K562 (cell line): Measurements from ENCODE around the gene CELF6. TPM values are rescaled to one million over a fixed set of nuclear protein-coding genes. Genes with fewer than 3 reads are reported as not detected.

Source experiments
- E2F3 ChIP-seq: fragments of 250-450 bp; sonication (Bioruptor Pico); IDR thresholded peaks from 2 replicates; pipeline ENCODE4 v1.4.0; 2020; ENCODE audit warnings: mild to moderate bottlenecking
- EP400 ChIP-seq: fragments of 450-650 bp; IDR thresholded peaks from 2 replicates; pipeline ENCODE4 v1.6.1; 2017; ENCODE audit warnings: antibody characterized with exemption, mild to moderate bottlenecking, moderate library complexity
- IRF2 ChIP-seq: sonication (generic); formaldehyde crosslinking; IDR thresholded peaks from 2 replicates; pipeline ENCODE4 v1.8.1; 2022; ENCODE audit warnings: mild to moderate bottlenecking, missing genetic modification reagents
- MTA2 ChIP-seq: fragments of 450-650 bp; IDR thresholded peaks from 2 replicates; pipeline ENCODE4 v1.6.1; 2016; ENCODE audit warnings: low read depth
- NFE2 ChIP-seq: IDR thresholded peaks from 2 replicates; pipeline ENCODE4 v1.6.1; 2014; ENCODE audit warnings: antibody characterized with exemption, low read depth
- PHTF2 ChIP-seq: fragments of 250-450 bp; sonication (Bioruptor Pico); IDR thresholded peaks from 2 replicates; pipeline ENCODE4 v1.5.0; 2021; ENCODE audit warnings: mild to moderate bottlenecking
- RBM39 ChIP-seq: fragments of 200-400 bp; formaldehyde crosslinking; optimal IDR thresholded peaks from 2 replicates; pipeline ENCODE3; 2018; ENCODE audit warnings: low read depth, low read length
- SIX5 ChIP-seq, 2 experiments: IDR thresholded peaks; 2 replicates each; pipeline ENCODE4 v1.6.1; 2011; ENCODE audit warnings: low read length in 2 of 2, borderline replicate concordance in 1 of 2, low read depth in 1 of 2, mild to moderate bottlenecking in 1 of 2, moderate library complexity in 1 of 2; ENCODE audit not compliant: insufficient read depth in 1 of 2
- STAT6 ChIP-seq: sonication (generic); formaldehyde crosslinking; IDR thresholded peaks from 2 replicates; pipeline ENCODE4 v1.8.1; 2023; ENCODE audit warnings: mild to moderate bottlenecking, missing genetic modification reagents
- TEAD4 ChIP-seq, 2 experiments: sonication (generic) in 1 of 2; formaldehyde crosslinking in 1 of 2; IDR thresholded peaks; 2 replicates each; pipeline versions ENCODE4 v1.6.1 to v1.8.0; 2012 to 2022; ENCODE audit warnings: borderline replicate concordance in 1 of 2, inconsistent platforms in 1 of 2, low read length in 1 of 2, mild to moderate bottlenecking in 1 of 2, missing genetic modification reagents in 1 of 2
- TSHZ1 ChIP-seq: fragments of 250-450 bp; sonication (Bioruptor Pico); IDR thresholded peaks from 2 replicates; pipeline ENCODE4 v1.4.0; 2020; ENCODE audit warnings: mild to moderate bottlenecking, moderate library complexity
- U2AF1 ChIP-seq: fragments of 200-400 bp; formaldehyde crosslinking; optimal IDR thresholded peaks from 2 replicates; pipeline ENCODE3; 2017; ENCODE audit warnings: mild to moderate bottlenecking, low read depth, low read length, moderate library complexity
- ZFP1 ChIP-seq: fragments of 450-650 bp; formaldehyde crosslinking; IDR thresholded peaks from 2 replicates; pipeline ENCODE4 v1.4.0; 2020; ENCODE audit warnings: mild to moderate bottlenecking, mixed read lengths
- ZNF239 ChIP-seq: fragments of 250-450 bp; sonication (Bioruptor Pico); IDR thresholded peaks from 2 replicates; pipeline ENCODE4 v1.4.0; 2020; ENCODE audit warnings: mild to moderate bottlenecking
- polyA plus RNA-seq, 8 experiments: library from polyadenylated mRNA; depleted of rRNA in 4 of 8; stranded (reverse) in 5 of 8; unstranded in 3 of 8; fragments of >200 nt; fragmentation: Nextera tagmentation in 2 of 8; fragmentation: Illumina TruSeq in 1 of 8; extraction: Ambion mirVana in 2 of 8; extraction: Trizol in 1 of 8; gene quantifications; 2 replicates each; pipeline versions ENCODE4 v1.2.1 to v1.2.3, GENCODE V29; 2011 to 2014; ENCODE audit warnings: inconsistent platforms in 1 of 8, missing spikeins in 1 of 8
- total RNA-seq, 7 experiments: library from RNA; depleted of rRNA in 6 of 7; stranded (reverse); fragments of >200 nt in 6 of 7; fragmentation: Illumina TruSeq in 2 of 7; extraction: Trizol in 2 of 7; gene quantifications; 2 replicates each; pipeline versions ENCODE4 v1.2.1 to v1.2.3, GENCODE V29; 2011 to 2021; ENCODE audit warnings: low replicate concordance in 1 of 7
- TF ChIP-seq, protein P1 (sequence below): fragments of 250-450 bp; sonication (Bioruptor Pico); IDR thresholded peaks from 2 replicates; pipeline ENCODE4 v1.5.0; 2020; ENCODE audit warnings: mild to moderate bottlenecking, borderline replicate concordance
- TF ChIP-seq, protein P2 (sequence below), 2 experiments: fragments of 450-650 bp; conservative IDR thresholded peaks; 2 replicates each; pipeline ENCODE4 v1.6.1; 2017; ENCODE audit warnings: mild to moderate bottlenecking in 2 of 2, moderate library complexity in 2 of 2

CELF6 gene
- total and polyA plus RNA-seq, 9 of the 15 experiments (the other 6 are each of a cell fraction or from before 2014, with no cell fraction given) = 0.01 to 0.11 TPM; not detected in 7

DNA sequence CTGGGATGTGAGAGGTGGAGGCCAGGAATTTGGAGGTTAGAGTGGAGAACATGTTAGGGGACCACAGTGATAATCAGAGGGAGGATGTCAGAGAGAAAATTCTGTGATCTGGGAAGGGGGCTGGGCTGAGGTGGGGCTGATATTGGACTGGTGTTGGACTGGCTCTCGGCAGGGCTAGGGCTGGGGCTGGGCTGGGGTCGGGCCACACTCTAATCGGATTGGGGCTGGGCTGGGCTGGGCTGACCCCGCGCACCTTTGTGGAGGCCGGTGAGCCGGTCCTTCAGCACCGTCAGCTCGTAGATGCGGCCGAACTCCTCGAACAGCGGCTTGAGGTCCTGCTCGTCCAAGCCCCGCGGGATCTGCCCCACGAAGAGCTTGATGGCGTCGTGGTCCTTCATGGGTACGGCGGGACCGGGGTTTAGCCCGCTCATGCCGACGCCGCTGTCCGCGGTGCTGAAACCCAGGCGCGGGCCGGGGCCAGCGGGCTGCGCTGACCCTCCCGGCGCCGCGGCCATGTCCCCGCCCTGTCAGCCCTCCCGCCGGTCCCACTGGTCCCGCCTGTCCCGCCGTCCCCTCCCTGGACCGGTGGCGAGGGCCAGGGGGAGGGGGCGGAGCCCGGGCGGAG is 485 bp downstream of the CELF6 start (continued):
- TF ChIP-seq U2AF1 (no peak), E2F3 (CRISPR knock-in tag) (no peak), STAT6 (CRISPR knock-in tag) (no peak), MTA2 (no peak), ZFP1 (CRISPR knock-in tag) (no peak), IRF2 (CRISPR knock-in tag) (peak; percentile 88; the same call in 1 of the 2 replicates), PHTF2 (no peak), RBM39 (no peak), EP400 (no peak), TSHZ1 (CRISPR knock-in tag) (no peak), TEAD4 (IDR thresholded peaks at IDR 0.05; ENCODE audit: low read length) (no peak), TEAD4 (CRISPR knock-in tag; IDR thresholded peaks at IDR 0.05; ENCODE audit: borderline replicate concordance) (peak; percentile 88; the same call in 1 of the 2 replicates), SIX5 (IDR thresholded peaks at IDR 0.05; ENCODE audit: borderline replicate concordance in 1 of 2, insufficient read depth in 1 of 2, low read depth in 1 of 2, low read length in 2 of 2) (no peak), NFE2 (0 out of 2 replicates have a peak, but pooled peaks have one; percentile 26), ZNF239 (CRISPR knock-in tag) (no peak)
- TF ChIP-seq, protein P1, sequence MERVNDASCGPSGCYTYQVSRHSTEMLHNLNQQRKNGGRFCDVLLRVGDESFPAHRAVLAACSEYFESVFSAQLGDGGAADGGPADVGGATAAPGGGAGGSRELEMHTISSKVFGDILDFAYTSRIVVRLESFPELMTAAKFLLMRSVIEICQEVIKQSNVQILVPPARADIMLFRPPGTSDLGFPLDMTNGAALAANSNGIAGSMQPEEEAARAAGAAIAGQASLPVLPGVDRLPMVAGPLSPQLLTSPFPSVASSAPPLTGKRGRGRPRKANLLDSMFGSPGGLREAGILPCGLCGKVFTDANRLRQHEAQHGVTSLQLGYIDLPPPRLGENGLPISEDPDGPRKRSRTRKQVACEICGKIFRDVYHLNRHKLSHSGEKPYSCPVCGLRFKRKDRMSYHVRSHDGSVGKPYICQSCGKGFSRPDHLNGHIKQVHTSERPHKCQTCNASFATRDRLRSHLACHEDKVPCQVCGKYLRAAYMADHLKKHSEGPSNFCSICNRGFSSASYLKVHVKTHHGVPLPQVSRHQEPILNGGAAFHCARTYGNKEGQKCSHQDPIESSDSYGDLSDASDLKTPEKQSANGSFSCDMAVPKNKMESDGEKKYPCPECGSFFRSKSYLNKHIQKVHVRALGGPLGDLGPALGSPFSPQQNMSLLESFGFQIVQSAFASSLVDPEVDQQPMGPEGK (CRISPR knock-in tag) = no peak
- TF ChIP-seq, protein P2, sequence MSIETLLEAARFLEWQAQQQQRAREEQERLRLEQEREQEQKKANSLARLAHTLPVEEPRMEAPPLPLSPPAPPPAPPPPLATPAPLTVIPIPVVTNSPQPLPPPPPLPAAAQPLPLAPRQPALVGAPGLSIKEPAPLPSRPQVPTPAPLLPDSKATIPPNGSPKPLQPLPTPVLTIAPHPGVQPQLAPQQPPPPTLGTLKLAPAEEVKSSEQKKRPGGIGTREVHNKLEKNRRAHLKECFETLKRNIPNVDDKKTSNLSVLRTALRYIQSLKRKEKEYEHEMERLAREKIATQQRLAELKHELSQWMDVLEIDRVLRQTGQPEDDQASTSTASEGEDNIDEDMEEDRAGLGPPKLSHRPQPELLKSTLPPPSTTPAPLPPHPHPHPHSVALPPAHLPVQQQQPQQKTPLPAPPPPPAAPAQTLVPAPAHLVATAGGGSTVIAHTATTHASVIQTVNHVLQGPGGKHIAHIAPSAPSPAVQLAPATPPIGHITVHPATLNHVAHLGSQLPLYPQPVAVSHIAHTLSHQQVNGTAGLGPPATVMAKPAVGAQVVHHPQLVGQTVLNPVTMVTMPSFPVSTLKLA (conservative IDR thresholded peaks at IDR 0.05) = peak; percentile 32 to 81; a peak in 3 of 4 replicates
